PC-9 (cell line): ENCODE measurements around the gene RB1. TPM values are rescaled to one million over a fixed set of nuclear protein-coding genes. Genes with fewer than 3 reads are reported as not detected.

Experiments used
- BruUV-seq: library from RNA; stranded (reverse); fragments of 400-500 nt; replicated peaks from 2 replicates; lab custom pipeline; 2021; lab: Mats Ljungman, UMichigan
- CTCF ChIA-PET: fragments of 300-600 bp; sonication (Branson Sonifier 250); formaldehyde crosslinking; loops from one replicate; lab custom pipeline; 2022; ENCODE audit warnings: antibody characterized with exemption; lab: Charles Lee
- POLR2A ChIA-PET: fragments of 300-600 bp; sonication (Branson Sonifier 250); formaldehyde crosslinking; loops from one replicate; lab custom pipeline; 2022; ENCODE audit warnings: antibody characterized with exemption; ENCODE audit not compliant: unreplicated experiment; lab: Charles Lee
- DNase-seq, 2 experiments: peaks; one replicate each; pipeline versions ENCODE4 v3.0.0 to v3.0.0-alpha.2; 2015 to 2022; ENCODE audit warnings: mixed read lengths in 1 of 2
- H2AFZ ChIP-seq: fragments of 200-600 bp; sonication (generic); 2 replicates; pipeline ENCODE4 v1.8.1; 2017; ENCODE audit warnings: antibody characterized with exemption
- H3F3A ChIP-seq: fragments of 200-600 bp; sonication (generic); 2 replicates; pipeline ENCODE4 v1.8.1; 2017; ENCODE audit warnings: antibody characterized with exemption, mild to moderate bottlenecking, low read depth; ENCODE audit not compliant: insufficient read depth
- H3K27ac ChIP-seq: fragments of 200-600 bp; sonication (generic); 2 replicates; pipeline ENCODE4 v1.6.1; 2016; ENCODE audit warnings: mixed run types
- H3K27me3 ChIP-seq: fragments of 200-600 bp; sonication (generic); 2 replicates; pipeline ENCODE4 v1.6.1; 2016; ENCODE audit warnings: low read depth, mixed run types; ENCODE audit not compliant: insufficient read depth
- H3K36me3 ChIP-seq: fragments of 200-600 bp; sonication (generic); 2 replicates; pipeline ENCODE4 v1.6.1; 2016; ENCODE audit warnings: low read depth, mixed run types
- H3K4me1 ChIP-seq: fragments of 200-600 bp; sonication (generic); replicated peaks from 2 replicates; pipeline ENCODE4 v1.6.1; 2016; ENCODE audit warnings: mixed run types; ENCODE audit not compliant: insufficient read depth
- H3K4me2 ChIP-seq: fragments of 200-600 bp; sonication (generic); 2 replicates; pipeline ENCODE4 v1.6.1; 2017; ENCODE audit warnings: mixed run types
- H3K4me3 ChIP-seq: fragments of 200-600 bp; sonication (generic); 2 replicates; pipeline ENCODE4 v1.6.1; 2016; ENCODE audit warnings: mixed run types
- H3K79me2 ChIP-seq: fragments of 200-600 bp; sonication (generic); 2 replicates; pipeline ENCODE4 v1.6.1; 2017; ENCODE audit warnings: low read depth, mixed run types
- H3K9me2 ChIP-seq: fragments of 200-600 bp; sonication (generic); 2 replicates; pipeline ENCODE4 v1.8.1; 2017; ENCODE audit warnings: mild to moderate bottlenecking; ENCODE audit not compliant: insufficient read depth
- H3K9me3 ChIP-seq: fragments of 200-600 bp; sonication (generic); 2 replicates; pipeline ENCODE4 v1.8.1; 2016; ENCODE audit warnings: low read depth; ENCODE audit not compliant: insufficient read depth
- H4K20me1 ChIP-seq: fragments of 200-600 bp; sonication (generic); 2 replicates; pipeline ENCODE4 v1.8.1; 2017; ENCODE audit not compliant: insufficient read depth
- EZH2 ChIP-seq: fragments of 200-600 bp; sonication (generic); IDR thresholded peaks from 2 replicates; pipeline ENCODE4 v1.8.0; 2017; ENCODE audit warnings: antibody characterized with exemption, low read depth
- intact Hi-C: fragments of 100-400 bp; cut with micrococcal nuclease; formaldehyde crosslinking; loops from one replicate; pipeline ENCODE4 v1.10.0; 2022; ENCODE audit not compliant: unreplicated experiment
- total RNA-seq: library from RNA; stranded (reverse); gene quantifications from 2 replicates; pipeline ENCODE4 v1.2.3, GENCODE V29; 2021
- TF ChIP-seq, protein P1 (sequence below): fragments of 200-600 bp; sonication (generic); conservative IDR thresholded peaks from 2 replicates; pipeline ENCODE4 v1.6.1; 2017; ENCODE audit warnings: mixed run types, antibody characterized with exemption, mild to moderate bottlenecking, moderate library complexity

The RB1 gene
- total RNA-seq, 1 experiment from 2014 or later, result 23.7 TPM

DNA sequence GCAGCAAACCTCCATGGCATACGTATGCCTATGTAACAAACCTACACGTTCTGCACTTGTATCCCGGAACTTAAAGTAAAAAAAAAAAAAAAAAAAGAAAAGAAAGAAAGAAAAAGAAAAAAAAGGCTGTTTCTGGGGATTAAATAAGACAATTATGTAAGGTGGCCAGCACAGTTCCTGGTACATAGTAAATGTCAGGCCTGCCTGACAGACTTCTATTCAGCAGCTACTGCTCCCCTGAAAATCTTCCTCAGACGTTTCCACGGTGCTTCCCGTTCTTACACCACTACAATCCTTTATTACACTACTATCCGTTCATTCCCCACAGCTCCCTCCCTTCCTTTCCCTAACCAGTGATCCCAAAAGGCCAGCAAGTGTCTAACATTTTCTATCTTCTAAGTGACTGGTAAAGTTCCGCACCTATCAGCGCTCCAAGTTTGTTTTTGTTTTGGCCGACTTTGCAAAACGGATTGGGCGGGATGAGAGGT is 636 bp upstream of the RB1 start:
- TF ChIP-seq, protein P1, sequence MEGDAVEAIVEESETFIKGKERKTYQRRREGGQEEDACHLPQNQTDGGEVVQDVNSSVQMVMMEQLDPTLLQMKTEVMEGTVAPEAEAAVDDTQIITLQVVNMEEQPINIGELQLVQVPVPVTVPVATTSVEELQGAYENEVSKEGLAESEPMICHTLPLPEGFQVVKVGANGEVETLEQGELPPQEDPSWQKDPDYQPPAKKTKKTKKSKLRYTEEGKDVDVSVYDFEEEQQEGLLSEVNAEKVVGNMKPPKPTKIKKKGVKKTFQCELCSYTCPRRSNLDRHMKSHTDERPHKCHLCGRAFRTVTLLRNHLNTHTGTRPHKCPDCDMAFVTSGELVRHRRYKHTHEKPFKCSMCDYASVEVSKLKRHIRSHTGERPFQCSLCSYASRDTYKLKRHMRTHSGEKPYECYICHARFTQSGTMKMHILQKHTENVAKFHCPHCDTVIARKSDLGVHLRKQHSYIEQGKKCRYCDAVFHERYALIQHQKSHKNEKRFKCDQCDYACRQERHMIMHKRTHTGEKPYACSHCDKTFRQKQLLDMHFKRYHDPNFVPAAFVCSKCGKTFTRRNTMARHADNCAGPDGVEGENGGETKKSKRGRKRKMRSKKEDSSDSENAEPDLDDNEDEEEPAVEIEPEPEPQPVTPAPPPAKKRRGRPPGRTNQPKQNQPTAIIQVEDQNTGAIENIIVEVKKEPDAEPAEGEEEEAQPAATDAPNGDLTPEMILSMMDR, result no peak
- no peak for TF ChIP-seq EZH2
- ChIA-PET POLR2A (no interaction called here), CTCF (no interaction called here)
- Histone ChIP-seq H3K9me2 (no peaks in the 10 kb centered on the region), H3K4me3 (peak overlapping the region; percentile 97), H3K4me2 (peak overlapping the region; percentile 93), H2AFZ (peak overlapping the region; percentile 100), H3K79me2 (peaks cover 30% of the 10 kb centered on the region), H3K36me3 (no peaks in the 10 kb centered on the region), H3K27me3 (no peaks in the 10 kb centered on the region), H3K9me3 (no peaks in the 10 kb centered on the region), H3K27ac (peak overlapping the region; percentile 93), H3K4me1 (peaks cover 18% of the 10 kb centered on the region), H4K20me1 (no peaks in the 10 kb centered on the region), H3F3A (peaks cover 18% of the 10 kb centered on the region)
- intact Hi-C loops, result loop anchor here (2.0 to 5.0 kb wide), 2 partner anchors 66 to 176 kb away; no protein-coding TSS in a partner anchor
- DNase-seq, result no peak
- no TSS peak for BruUV-seq

DNA sequence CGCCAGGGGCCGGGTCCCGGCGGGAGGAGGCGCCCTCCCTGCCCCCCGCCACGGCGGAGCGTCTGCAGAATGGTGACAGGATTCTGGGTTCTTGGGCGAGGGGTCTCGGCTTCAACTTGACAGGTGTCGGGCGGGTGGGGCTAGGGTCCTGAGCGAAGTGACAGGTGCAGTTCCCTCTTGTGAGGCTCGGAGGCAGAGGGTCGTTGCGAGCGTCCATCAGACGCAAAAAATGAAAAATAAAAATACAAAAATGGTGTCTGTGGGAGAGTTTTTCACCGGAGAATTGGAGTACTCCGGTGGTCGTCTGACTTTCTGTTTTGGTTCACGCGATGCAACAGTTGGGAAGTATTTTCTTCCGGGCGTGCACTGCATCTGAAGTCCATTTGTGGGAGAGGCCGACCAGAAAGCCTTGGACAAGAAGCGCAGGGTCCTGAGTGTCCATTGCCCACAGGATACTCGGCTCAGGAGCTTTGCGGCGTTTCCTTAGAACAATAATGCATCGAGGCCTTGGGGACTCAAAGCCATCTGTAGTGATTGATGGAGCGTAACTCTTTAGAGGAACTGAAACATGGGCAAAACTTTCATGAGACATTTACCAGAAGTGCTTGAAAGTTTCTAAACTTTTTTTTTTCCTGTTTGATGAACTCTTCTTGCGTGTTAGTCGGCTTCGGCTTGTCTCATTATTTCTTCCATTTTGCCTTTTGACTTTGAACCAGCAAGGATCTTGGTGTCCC is 759 bp downstream of the RB1 start:
- Histone ChIP-seq H3K27me3 (no peaks in the 10 kb centered on the region), H3K27ac (peak overlapping the region; percentile 93), H3K79me2 (peaks cover 30% of the 10 kb centered on the region), H3K36me3 (no peaks in the 10 kb centered on the region), H3K4me2 (peak overlapping the region; percentile 93), H3K4me1 (peaks cover 18% of the 10 kb centered on the region), H4K20me1 (no peaks in the 10 kb centered on the region), H3K4me3 (peak overlapping the region; percentile 97), H3K9me2 (no peaks in the 10 kb centered on the region), H3F3A (peaks cover 18% of the 10 kb centered on the region), H3K9me3 (no peaks in the 10 kb centered on the region), H2AFZ (peak overlapping the region; percentile 100)
- BruUV-seq, result TSS peak; percentile 48
- DNase-seq, result peak in 1 of 2 experiments; percentile 8
- TF ChIP-seq, protein P1, result no peak
- TF ChIP-seq EZH2, result no peak
- intact Hi-C loops, result loop anchor here (2.0 to 5.0 kb wide), 2 partner anchors 67 to 210 kb away; partner anchors contain the start of gene MED4
- ChIA-PET POLR2A (interaction anchor here (0.7 kb wide), 1 partner anchor 109 kb away, joined by 3 read pairs; the partner anchor contains the start of gene LPAR6), CTCF (no interaction called here)

DNA sequence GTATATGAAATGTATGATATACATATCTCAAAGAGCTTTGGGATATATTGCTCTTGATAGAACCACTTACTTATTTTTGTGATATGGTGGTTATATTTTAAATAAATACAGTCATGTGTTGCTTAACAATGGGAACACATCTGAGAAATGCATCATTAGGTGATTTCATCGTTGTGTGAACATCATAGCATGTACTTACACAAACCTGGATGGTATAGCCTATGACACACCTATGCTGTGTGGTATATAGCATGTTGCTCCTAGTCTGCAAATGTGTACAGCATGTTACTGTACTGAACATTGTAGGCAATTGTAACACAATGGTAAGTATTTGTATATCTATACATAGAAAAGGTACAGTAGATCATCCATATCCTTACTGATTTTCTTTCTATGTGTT is 7.7 kb downstream of the RB1 start:
- peaks cover 13% of the 10 kb centered on the region for H3K79me2 ChIP-seq
- intact Hi-C loops, result no loop called here
- no peaks in the 10 kb centered on the region for H3K36me3 ChIP-seq
- H3K4me3 ChIP-seq, result no peak overlapping the region
- H3K4me1 ChIP-seq, result no peaks in the 10 kb centered on the region
- H2AFZ ChIP-seq, result no peak overlapping the region
- BruUV-seq, result no TSS peak
- H3K9me2 ChIP-seq, result no peaks in the 10 kb centered on the region
- H3K9me3 ChIP-seq, result no peaks in the 10 kb centered on the region
- ChIA-PET POLR2A (no interaction called here), CTCF (no interaction called here)
- DNase-seq, result no peak
- H3K27me3 ChIP-seq, result no peaks in the 10 kb centered on the region
- no peaks in the 10 kb centered on the region for H3F3A ChIP-seq
- no peak for TF ChIP-seq EZH2
- TF ChIP-seq, protein P1, result no peak
- H4K20me1 ChIP-seq, result no peaks in the 10 kb centered on the region
- H3K27ac ChIP-seq, result no peak overlapping the region
- H3K4me2 ChIP-seq, result no peak overlapping the region
